Esophagus (tissue), 2 donors: ENCODE measurements around the gene PAF1. TPM values are rescaled to one million over a fixed set of nuclear protein-coding genes. Genes with fewer than 3 reads are reported as not detected.
"Not testable (repeated sequence)": the region's sequence is repeated elsewhere in the genome, so short reads cannot be mapped to it uniquely, and the experiment has no call there.

Experiments used
- H3K27ac ChIP-seq, 2 donors: one replicate each; pipeline ENCODE4 v1.5.1; 2013; ENCODE audit warnings: low read depth in 2 of 2, mild to moderate bottlenecking in 2 of 2, inconsistent platforms in 1 of 2, low read length in 1 of 2, moderate library complexity in 1 of 2
- H3K27me3 ChIP-seq, 2 donors: one replicate each; pipeline ENCODE4 v1.6.1; 2013; ENCODE audit warnings: low read length in 2 of 2, control low read depth in 1 of 2, mild to moderate bottlenecking in 1 of 2; ENCODE audit not compliant: insufficient read depth in 2 of 2, control insufficient read depth in 1 of 2
- H3K36me3 ChIP-seq, 2 donors: one replicate each; pipeline ENCODE4 v1.6.1; 2013; ENCODE audit warnings: low read length in 1 of 2; ENCODE audit not compliant: control insufficient read depth in 2 of 2, insufficient read depth in 2 of 2
- H3K4me1 ChIP-seq, 2 donors: one replicate each; pipeline ENCODE4 v1.6.1; 2013; ENCODE audit warnings: low read length in 1 of 2; ENCODE audit not compliant: control insufficient read depth in 2 of 2, insufficient read depth in 2 of 2
- H3K4me3 ChIP-seq, 2 donors: one replicate each; pipeline ENCODE4 v1.5.1; 2013; ENCODE audit warnings: low read length in 2 of 2, mild to moderate bottlenecking in 2 of 2, low read depth in 1 of 2, moderate library complexity in 1 of 2
- H3K9me3 ChIP-seq, 2 donors: one replicate each; pipeline ENCODE4 v1.6.1; 2013; ENCODE audit warnings: mild to moderate bottlenecking in 2 of 2, low read depth in 1 of 2, low read length in 1 of 2, moderate library complexity in 1 of 2; ENCODE audit not compliant: control insufficient read depth in 2 of 2, insufficient read depth in 1 of 2
- WGBS, 2 donors: extraction: QIAGEN DNeasy Blood & Tissue Kit; methylation state at CpG; one replicate each; pipeline ENCODE4 v1.1.7; 2013; 5-methylcytosine and 5-hydroxymethylcytosine counted together
- polyA plus RNA-seq, 2 donors: library from polyadenylated mRNA; stranded (reverse); fragments of 200-250 nt; gene quantifications; one replicate each; pipeline ENCODE4 v1.2.3, GENCODE V29; 2013
- donor health status: healthy with polysubstance abuse.
- donor health status: Bipolar disorder and iron deficiency.

Gene PAF1
- polyA plus RNA-seq, 2 donors, result 41.8 to 43.0 TPM

DNA sequence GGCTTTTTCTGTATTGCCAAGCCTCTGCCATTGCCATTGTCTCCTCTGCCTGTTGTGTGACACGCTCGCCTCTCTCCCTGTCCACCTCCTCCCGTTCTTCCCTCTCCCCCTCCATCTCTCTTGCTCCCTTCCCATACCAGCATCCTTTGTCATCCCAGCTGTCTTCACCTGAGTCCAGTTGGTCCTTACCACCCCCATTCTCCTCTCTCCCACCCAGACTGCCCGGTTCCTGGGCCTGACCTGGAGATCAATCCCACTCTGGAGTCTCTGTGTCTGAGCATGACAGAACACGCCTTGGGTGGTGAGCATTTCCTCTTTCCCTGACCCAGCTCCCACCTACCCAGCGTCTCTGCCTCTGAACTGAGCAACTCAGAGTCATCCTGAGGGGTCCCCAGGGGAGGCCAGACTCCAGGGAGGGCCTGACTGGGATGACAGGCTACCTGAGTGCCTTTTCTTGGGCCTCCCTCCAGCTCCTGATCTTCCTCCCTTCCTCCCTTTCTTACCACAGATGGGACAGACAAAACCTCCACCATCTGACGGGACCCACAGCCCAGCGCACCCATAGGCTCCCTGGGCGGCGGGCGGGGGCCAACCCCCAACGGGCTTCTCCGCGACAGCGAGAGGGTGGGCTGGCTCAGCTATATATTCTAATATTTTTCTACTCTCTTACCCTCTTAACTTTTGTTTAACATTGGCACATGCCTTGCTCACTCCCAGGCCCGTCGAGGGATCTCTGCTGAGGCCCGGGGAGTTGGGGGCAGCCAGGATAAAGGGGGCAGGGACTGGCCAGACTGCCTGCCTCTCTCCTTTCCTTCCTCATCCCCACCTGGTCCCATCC, 7.7 kb downstream of the PAF1 start:
- H3K36me3 ChIP-seq, result peaks cover 19 to 65% of the 10 kb centered on the region in 2 donors
- no peak overlapping the region for H3K4me3 ChIP-seq
- H3K4me1 ChIP-seq, result no peaks in the 10 kb centered on the region
- no peaks in the 10 kb centered on the region for H3K9me3 ChIP-seq
- no peaks in the 10 kb centered on the region for H3K27me3 ChIP-seq
- 86 to 88% methylated on average over 17 to 18 of the region's 18 CpGs for WGBS, 2 donors
- no peak overlapping the region for H3K27ac ChIP-seq

- 75 to 77% methylated on average over 10 of the region's 10 CpGs for WGBS, 2 donors
- Histone ChIP-seq H3K4me1 (no peaks in the 10 kb centered on the region), H3K27ac (no peak overlapping the region), H3K36me3 (peaks cover 23 to 74% of the 10 kb centered on the region in 2 donors), H3K27me3 (no peaks in the 10 kb centered on the region), H3K4me3 (no peak overlapping the region), H3K9me3 (no peaks in the 10 kb centered on the region)
Measured at GRCh38 chr19:39381910-39382611, 8.8 kb downstream of the PAF1 start.

DNA sequence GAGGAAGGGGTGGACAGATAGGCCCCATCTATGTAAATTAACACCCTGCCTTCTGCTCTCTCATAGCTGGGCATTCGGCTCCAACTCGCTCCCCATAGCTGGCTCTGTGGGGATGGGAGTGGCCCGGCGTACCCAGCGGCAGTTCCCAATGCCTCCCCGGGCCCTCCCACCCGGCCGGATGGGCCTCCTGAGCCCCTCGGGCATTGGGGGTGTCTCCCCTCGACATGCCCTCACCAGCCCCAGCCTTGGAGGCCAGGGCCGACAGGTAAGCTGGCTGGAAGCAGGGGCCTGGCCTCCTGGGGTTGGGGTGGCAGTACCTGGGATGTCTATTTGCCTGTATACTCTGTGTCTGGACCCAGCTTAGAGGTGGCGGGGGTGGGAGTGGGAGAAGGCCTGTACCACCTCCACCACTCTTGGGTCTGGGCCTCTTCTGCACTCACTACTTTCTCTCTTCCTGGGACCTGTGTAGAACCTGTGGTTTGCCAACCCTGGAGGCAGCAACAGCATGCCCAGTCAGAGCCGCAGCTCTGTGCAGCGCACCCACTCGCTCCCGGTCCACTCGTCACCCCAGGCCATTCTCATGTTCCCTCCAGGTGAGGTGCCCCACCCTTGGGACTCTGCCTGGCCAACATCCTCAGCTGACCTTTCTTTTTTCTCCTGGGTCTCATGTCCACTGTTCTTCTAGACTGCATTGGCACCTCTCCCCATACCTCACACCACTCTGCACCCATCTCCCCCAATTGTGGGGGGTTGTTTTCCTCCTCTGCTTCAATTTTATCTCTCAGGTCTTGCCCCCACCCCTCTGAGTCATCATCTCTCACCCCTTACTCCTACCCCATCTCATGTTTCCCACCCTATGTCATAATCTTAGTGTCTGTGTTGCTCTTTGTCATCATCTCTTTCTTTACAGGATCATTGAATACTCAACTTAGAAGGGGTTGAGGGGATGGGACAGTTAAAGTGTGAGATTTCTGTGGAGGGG, 10.1 kb downstream of the PAF1 start:
- Histone ChIP-seq H3K36me3 (peaks cover 23 to 72% of the 10 kb centered on the region in 2 donors), H3K4me3 (no peak overlapping the region), H3K27ac (no peak overlapping the region), H3K27me3 (no peaks in the 10 kb centered on the region), H3K4me1 (no peaks in the 10 kb centered on the region), H3K9me3 (no peaks in the 10 kb centered on the region)
- 88% methylated on average over 17 of the region's 17 CpGs for WGBS, 2 donors

GRCh38 chr19:39379865-39380396, 11.0 kb downstream of the PAF1 start:
- no peaks in the 10 kb centered on the region for H3K27me3 ChIP-seq
- H3K4me3 ChIP-seq, result no peak overlapping the region
- H3K27ac ChIP-seq, result no peak overlapping the region
- H3K9me3 ChIP-seq, result no peaks in the 10 kb centered on the region
- H3K4me1 ChIP-seq, result no peaks in the 10 kb centered on the region
- 90 to 92% methylated on average over 14 of the region's 14 CpGs for WGBS, 2 donors
- H3K36me3 ChIP-seq, result peaks cover 27 to 74% of the 10 kb centered on the region in 2 donors

DNA sequence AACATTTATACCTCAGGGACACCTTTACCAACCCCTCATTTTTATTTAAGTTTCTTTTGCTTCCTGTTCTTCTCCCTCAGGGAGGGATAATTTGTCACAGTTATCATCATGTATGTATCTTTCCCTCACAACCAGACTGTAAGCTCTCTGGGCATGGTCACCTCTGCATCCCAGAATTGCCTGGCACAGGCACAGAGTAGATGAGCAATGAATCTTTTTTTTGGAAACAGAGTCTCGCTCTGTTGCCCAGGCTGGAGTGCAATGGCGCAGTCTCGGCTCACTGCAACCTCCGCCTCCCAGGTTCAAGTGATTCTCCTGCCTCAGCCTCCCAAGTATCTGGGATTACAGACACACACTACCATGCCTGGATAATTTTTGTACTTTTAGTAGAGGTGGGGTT, 11.5 kb downstream of the PAF1 start:
- H3K27me3 ChIP-seq, H3K4me1 ChIP-seq, H3K9me3 ChIP-seq, H3K27ac ChIP-seq, H3K4me3 ChIP-seq: not testable (repeated sequence)
- H3K36me3 ChIP-seq, result peaks cover 27 to 73% of the 10 kb centered on the region in 2 donors
- 96 to 97% methylated on average over 4 of the region's 4 CpGs for WGBS, 2 donors

GRCh38 chr19:39377373-39378362, 13.2 kb downstream of the PAF1 start:
- peaks cover 23 to 64% of the 10 kb centered on the region in 2 donors for H3K36me3 ChIP-seq
- no peak overlapping the region for H3K27ac ChIP-seq
- peaks cover 0 to 6% of the 10 kb centered on the region in 2 donors for H3K4me1 ChIP-seq
- no peaks in the 10 kb centered on the region for H3K27me3 ChIP-seq
- WGBS, 2 donors, result 86 to 87% methylated on average over 18 of the region's 18 CpGs
- no peak overlapping the region for H3K4me3 ChIP-seq
- no peaks in the 10 kb centered on the region for H3K9me3 ChIP-seq

GRCh38 chr19:39375929-39376328, 15.0 kb downstream of the PAF1 start:
- Histone ChIP-seq H3K36me3 (peaks cover 20 to 58% of the 10 kb centered on the region in 2 donors), H3K27ac (no peak overlapping the region), H3K27me3 (no peaks in the 10 kb centered on the region), H3K9me3 (no peaks in the 10 kb centered on the region), H3K4me3 (no peak overlapping the region), H3K4me1 (peaks cover 0 to 6% of the 10 kb centered on the region in 2 donors)

DNA sequence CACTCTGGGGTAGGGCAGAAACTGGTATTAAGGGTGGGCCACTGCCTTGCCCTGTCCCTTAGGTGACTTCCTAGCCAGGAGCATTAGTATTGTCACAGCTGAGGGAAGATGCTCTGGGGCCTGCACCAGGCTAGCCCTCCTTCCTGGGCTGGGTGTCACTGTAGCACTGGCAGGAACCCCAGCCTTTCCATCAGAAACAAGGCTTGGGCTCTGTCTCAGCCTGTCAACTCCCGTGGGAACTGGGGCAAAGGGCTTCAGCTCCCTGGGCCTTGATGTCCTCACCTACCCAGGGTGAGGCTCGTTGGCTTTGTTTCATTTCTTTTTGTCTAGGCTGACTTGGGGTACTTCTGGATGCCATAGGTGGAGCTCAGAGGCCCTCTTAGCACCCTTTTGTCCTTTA, 18.0 kb downstream of the PAF1 start:
- WGBS, 2 donors, result 46 to 53% methylated on average over 2 of the region's 2 CpGs
- Histone ChIP-seq H3K4me3 (no peak overlapping the region), H3K36me3 (peaks cover 18 to 47% of the 10 kb centered on the region in 2 donors), H3K9me3 (no peaks in the 10 kb centered on the region), H3K4me1 (peaks cover 0 to 6% of the 10 kb centered on the region in 2 donors), H3K27ac (peak overlapping the region; percentile 87 to 93), H3K27me3 (no peaks in the 10 kb centered on the region)
